ENCODE data around the gene MZT2B.
A peak's percentile ranks its signal among the peaks of the same experiment; 100 is the strongest.
"Not testable (repeated sequence)": the region's sequence is repeated elsewhere in the genome, so short reads cannot be mapped to it uniquely, and the experiment has no call there.

The MZT2B gene

GRCh38 chr2:130219147-130219546 lies 37.1 kb downstream of the MZT2B start:
- DNase-seq (ENCODE audit: low read depth) = not testable (repeated sequence)

DNA sequence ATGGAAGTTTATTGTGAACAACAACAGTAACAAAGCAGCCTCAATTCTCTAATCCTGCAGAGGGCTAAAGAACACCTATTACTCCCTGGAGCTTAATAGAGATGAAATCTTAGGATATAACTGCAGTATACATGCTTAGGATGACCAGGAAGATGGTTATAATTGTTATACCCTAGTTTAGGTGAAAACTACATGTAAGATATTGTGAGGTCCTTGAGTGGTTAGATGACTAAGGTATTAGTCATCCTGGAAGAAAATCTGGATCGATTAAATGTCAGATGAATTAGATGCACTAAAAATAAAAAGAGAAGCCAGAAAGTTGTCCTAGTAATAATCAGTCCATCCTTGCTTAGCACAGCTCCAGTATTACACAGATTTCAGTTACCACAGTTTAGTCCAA lies 38.4 kb downstream of the MZT2B start:
- not testable (repeated sequence) for DNase-seq (ENCODE audit: low read depth)

DNA sequence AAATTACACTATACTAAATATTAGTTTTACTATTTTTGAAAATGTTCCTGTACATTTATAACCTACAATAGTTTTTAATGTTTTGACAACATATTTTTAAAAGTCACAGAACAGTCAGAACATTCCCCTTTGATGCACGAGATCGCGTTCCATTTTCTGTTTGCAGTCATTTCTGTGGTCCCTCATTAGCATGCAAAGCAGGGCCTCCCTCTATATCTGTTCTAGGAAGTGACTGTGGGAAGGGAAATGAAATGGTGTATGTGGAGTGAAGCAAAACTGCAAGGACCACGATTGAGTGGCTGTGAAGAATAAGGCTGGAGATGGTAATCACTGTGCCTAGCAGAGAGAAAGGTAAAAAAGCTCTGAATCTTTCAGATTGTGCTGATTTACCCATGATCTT lies 40.5 kb downstream of the MZT2B start:
- not testable (repeated sequence) for DNase-seq (ENCODE audit: low read depth)

GRCh38 chr2:130228005-130228404 lies 45.9 kb downstream of the MZT2B start:
- not testable (repeated sequence) for DNase-seq (ENCODE audit: low read depth)

DNA sequence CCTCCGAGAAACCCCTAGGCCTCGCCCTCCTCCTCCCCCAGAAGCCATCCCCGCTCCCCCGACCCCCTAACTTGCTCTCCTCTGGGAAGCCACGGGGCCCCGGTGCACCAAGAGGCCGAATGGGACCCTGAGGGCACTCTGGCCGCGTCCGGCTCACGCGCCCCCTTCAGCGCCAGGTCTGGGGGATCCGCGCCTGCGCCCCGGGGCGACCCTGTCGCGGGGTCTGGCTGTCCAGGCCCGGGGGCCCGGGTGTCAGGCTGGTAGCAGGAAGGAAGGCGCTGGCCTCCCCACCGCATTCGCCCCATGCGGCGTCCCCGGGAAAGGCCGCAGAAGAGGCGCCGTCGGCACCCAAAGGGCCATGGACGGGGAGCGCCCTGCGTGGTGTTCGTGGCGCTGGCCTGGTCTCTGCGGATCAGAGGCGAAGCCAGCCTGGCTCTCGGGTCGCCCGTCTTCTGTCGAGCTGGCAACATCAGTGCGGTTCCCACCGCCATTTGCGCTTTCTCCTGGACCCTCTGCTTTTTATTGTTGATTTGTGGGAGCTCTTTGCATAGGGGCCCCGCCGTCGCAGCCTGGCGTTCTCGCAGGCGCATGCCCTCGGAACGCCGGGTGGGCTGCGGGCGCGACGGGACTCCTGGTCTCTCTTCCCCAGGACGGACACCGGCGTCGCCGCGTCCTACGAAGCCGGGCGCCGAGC lies 46.6 kb downstream of the MZT2B start:
- not testable (repeated sequence) for DNase-seq (ENCODE audit: low read depth)

GRCh38 chr2:130229161-130229510 lies 47.1 kb downstream of the MZT2B start:
- DNase-seq (ENCODE audit: low read depth) = peak; percentile 7

DNA sequence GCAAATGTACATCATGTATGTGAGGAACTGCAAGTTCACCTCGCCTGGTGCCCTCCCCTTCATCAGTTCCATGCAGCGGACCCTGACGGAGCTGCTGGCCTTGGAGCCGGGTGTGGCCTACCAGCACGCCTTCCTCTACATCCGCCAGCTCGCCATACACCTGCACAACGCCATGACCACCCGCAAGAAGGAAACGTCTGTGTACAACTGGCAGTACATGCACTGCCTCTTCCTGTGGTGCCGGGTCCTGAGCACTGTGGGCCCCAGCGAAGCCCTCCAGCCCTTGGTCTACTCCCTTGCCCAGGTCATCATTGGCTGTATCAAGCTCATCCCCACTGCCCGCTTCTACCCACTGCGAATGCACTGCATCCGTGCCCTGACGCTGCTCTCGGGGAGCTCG lies 48.3 kb downstream of the MZT2B start:
- not testable (repeated sequence) for DNase-seq (ENCODE audit: low read depth)

DNA sequence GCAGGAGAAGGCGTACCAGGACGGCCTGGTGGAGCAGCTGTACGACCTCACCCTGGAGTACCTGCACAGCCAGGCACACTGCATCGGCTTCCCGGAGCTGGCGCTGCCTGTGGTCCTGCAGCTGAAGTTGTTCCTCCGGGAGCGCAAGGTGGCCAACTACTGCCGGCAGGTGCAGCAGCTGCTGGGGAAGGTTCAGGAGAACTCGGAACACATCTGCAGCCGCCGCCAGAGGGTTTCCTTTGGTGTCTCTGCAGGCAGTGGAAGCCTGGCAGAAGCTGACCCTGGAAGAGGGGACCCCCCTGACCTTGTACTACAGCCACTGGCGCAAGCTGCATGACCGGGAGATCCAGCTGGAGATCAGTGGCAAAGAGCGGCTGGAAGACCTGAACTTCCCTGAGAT lies 48.8 kb downstream of the MZT2B start:
- not testable (repeated sequence) for DNase-seq (ENCODE audit: low read depth)

GRCh38 chr2:130231656-130232055 lies 49.6 kb downstream of the MZT2B start:
- DNase-seq (ENCODE audit: low read depth) = no peak

DNA sequence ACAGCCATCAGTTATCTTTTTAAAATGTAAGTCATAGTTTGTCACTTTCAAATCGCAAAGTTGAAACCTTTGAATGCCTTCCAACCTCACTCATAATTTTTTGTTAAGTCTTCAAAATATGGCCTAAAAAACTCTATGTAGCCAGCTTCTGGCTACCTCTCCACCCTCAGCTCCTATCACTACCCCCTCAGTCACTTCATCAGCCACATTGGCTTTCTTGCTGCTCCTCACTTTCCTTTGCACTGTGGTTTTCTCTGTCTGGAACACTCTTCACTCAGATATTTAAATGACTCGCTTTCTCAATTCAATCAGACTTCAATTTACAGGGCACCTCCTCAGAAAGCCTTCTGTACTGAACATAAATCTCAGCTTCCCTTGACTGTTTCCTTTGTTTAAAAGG lies 51.0 kb downstream of the MZT2B start:
- DNase-seq (ENCODE audit: low read depth) = not testable (repeated sequence)

DNA sequence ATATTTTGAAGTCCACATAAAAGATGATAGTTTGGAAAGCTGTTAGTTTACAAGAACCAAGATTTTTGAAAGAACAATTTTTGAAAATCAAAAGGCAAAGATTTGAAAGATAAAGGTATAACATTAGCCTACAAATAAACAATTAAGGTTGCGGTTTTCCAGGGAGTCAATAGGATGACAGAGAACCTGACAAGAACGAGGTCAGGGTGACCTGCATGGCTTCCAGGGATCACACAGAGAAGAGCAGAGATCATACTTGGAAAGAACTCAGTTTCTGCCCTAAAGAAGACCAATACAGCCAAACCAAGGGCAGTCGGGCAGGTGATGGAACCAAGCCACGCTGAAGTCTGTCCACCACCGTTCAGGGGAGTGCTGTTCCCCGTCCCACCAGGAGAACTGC lies 57.5 kb downstream of the MZT2B start:
- DNase-seq (ENCODE audit: low read depth) = not testable (repeated sequence)

Measured in T-helper 22 cell (primary cell).